Colonic mucosa (tissue), 4 donors: ENCODE measurements around the gene PPP2R5E. TPM values are rescaled to one million over a fixed set of nuclear protein-coding genes. Genes with fewer than 3 reads are reported as not detected.
"Not testable (repeated sequence)": the region's sequence is repeated elsewhere in the genome, so short reads cannot be mapped to it uniquely, and the experiment has no call there.

Experiments used
- DNase-seq: peaks from one replicate; pipeline ENCODE4 v3.0.0-alpha.2; 2020
- H3K27ac ChIP-seq: fragments of 200-600 bp; one replicate; pipeline ENCODE4 v1.8.0; 2021
- H3K27me3 ChIP-seq: fragments of 200-600 bp; one replicate; pipeline ENCODE4 v1.8.0; 2021
- H3K36me3 ChIP-seq: fragments of 200-600 bp; one replicate; pipeline ENCODE4 v1.8.0; 2021
- H3K4me1 ChIP-seq: fragments of 200-600 bp; one replicate; pipeline ENCODE4 v1.8.0; 2021; ENCODE audit warnings: mild to moderate bottlenecking
- H3K4me3 ChIP-seq: fragments of 200-600 bp; one replicate; pipeline ENCODE4 v1.8.0; 2021
- H3K9ac ChIP-seq, 2 donors: one replicate each; pipeline ENCODE4 v1.7.0; 2013; ENCODE audit warnings: control low read depth in 2 of 2, low read depth in 2 of 2, low read length in 2 of 2
- H3K9me3 ChIP-seq: fragments of 200-600 bp; one replicate; pipeline ENCODE4 v1.8.0; 2021
- intact Hi-C: fragments of 100-400 bp; cut with DNase I; formaldehyde crosslinking; loops from one replicate; pipeline ENCODE4 v1.14.1; 2022
- total RNA-seq, 2 donors: library from RNA; stranded (reverse); fragmentation: NEBNext Ultra II Directional in 1 of 2; extraction: Animal tissue kit (Norgen Biotek cat#: 25700) in 1 of 2; gene quantifications; one replicate each; pipeline ENCODE4 v1.2.1, GENCODE V29; 2021
- TF ChIP-seq, protein P1 (sequence below): fragments of 200-600 bp; IDR thresholded peaks from one replicate; pipeline ENCODE4 v1.8.0; 2022; ENCODE audit warnings: antibody characterized with exemption, mild to moderate bottlenecking
- donor health status: healthy.
- donor health status: DM: no; HTN: no; CAD: no.
- donor health status: DM: no; HTN: no; CAD: no.

PPP2R5E gene
- total RNA-seq = 10 to 100 TPM; 58.0 to 62.7 TPM

DNA sequence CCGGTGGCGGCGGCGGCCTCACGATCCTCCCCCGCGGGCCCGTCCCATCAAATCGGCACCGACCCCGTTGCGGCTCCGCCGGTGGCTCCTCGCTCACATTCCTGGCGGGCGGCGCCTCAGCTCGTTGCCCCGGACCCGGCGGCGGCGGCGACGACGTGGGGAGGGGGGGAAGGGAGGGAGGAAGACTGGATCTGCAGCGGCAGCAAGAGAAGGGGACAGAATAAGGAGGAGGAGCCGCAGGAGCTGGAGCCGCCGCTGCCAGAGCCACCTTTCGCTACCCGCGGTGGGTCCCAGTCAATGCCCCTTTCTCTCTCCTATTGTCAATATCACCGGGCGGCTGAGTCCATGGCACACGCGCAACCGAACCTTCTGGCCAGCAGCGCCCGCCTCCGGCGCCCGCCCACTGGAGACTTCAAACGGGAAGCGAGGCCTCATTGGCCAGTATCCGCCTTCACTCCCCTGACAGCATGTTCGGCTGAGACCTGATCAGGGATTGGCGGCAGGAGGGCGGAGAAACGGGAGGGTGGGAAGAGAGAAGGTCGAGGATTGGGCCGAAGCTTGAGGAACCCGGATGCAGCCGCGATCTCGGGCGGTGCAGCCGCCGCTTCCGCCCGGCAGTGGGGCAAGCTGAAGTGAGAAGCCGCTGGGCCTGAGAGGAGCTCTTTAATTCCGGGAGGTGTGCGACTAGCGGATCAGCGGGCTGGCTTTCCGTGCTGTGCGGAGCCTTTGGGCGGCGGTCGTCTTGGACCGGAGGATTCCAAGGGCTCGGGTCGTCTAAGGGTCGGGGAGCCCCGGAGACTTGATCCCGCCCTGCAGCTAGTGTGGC, at the start of gene PPP2R5E:
TSS of gene PPP2R5E (minus strand) at position 378 of the 826 bp plus-strand sequence. CDS start 3,692 bp downstream, outside the sequence.
- TF ChIP-seq, protein P1, sequence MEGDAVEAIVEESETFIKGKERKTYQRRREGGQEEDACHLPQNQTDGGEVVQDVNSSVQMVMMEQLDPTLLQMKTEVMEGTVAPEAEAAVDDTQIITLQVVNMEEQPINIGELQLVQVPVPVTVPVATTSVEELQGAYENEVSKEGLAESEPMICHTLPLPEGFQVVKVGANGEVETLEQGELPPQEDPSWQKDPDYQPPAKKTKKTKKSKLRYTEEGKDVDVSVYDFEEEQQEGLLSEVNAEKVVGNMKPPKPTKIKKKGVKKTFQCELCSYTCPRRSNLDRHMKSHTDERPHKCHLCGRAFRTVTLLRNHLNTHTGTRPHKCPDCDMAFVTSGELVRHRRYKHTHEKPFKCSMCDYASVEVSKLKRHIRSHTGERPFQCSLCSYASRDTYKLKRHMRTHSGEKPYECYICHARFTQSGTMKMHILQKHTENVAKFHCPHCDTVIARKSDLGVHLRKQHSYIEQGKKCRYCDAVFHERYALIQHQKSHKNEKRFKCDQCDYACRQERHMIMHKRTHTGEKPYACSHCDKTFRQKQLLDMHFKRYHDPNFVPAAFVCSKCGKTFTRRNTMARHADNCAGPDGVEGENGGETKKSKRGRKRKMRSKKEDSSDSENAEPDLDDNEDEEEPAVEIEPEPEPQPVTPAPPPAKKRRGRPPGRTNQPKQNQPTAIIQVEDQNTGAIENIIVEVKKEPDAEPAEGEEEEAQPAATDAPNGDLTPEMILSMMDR = no peak
- intact Hi-C loops = loop anchor here (5.0 kb wide), 1 partner anchor 156 kb away; no protein-coding TSS in a partner anchor
- H3K9ac ChIP-seq = peak within 1 kb of the TSS; percentile 91 to 94
- peak within 1 kb of the TSS; percentile 95 for H3K4me3 ChIP-seq
- H3K36me3 ChIP-seq = peaks cover 6% of the 10 kb centered on the region
- peak; percentile 98 for DNase-seq
- H3K9me3 ChIP-seq = no peaks in the 10 kb centered on the region
- no peaks in the 10 kb centered on the region for H3K27me3 ChIP-seq
- peak within 1 kb of the TSS; percentile 95 for H3K27ac ChIP-seq
- H3K4me1 ChIP-seq = no peaks in the 10 kb centered on the region

DNA sequence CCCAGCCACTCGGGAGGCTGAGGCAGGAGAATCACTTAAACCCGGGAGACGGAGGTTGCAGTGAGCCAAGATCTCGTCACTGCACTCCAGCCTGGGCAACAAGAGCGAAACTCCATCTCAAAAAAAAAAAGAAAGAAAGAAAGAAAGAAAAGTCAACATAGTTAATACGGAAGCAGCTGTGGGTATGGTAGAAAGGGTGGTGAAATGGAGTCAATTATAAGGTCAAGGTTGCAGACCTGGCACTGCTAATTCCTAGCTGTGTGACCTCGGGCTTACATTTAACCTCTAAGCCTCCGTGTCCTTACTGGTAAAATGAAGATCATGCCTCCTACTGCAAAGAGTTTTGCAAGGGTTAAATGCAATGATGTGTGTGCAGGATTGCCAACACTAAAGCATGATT, 39.9 kb upstream of the PPP2R5E start:
- intact Hi-C loops, H3K9me3 ChIP-seq, H3K27me3 ChIP-seq, H3K4me3 ChIP-seq, H3K36me3 ChIP-seq, H3K27ac ChIP-seq, H3K9ac ChIP-seq, H3K4me1 ChIP-seq, DNase-seq: not testable (repeated sequence)

DNA sequence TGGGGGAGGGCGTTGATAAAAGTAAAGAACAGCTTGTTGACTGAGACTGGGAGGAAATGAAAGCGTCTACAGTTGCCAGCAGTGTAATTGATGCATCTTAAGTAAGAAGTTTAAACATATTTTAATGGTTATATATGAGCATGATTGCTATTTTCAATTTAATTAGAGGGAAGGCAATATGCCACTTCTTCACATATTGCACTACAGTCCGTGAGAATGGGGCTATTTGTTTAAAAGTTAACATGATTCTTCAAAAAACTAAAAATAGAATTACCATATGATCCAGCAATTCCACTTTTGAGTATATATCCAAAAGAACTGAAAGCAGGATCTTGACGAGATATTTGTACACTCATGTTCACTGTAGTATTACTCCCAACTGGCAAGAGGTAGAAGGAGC, 38.3 kb upstream of the PPP2R5E start:
- H3K4me3 ChIP-seq = no peak overlapping the region
- H3K27me3 ChIP-seq = no peaks in the 10 kb centered on the region
- H3K4me1 ChIP-seq = no peaks in the 10 kb centered on the region
- intact Hi-C loops = no loop called here
- H3K9ac ChIP-seq = no peak overlapping the region
- no peak overlapping the region for H3K27ac ChIP-seq
- DNase-seq = no peak
- H3K36me3 ChIP-seq = no peaks in the 10 kb centered on the region
- TF ChIP-seq, protein P1 = no peak
- H3K9me3 ChIP-seq = no peaks in the 10 kb centered on the region

DNA sequence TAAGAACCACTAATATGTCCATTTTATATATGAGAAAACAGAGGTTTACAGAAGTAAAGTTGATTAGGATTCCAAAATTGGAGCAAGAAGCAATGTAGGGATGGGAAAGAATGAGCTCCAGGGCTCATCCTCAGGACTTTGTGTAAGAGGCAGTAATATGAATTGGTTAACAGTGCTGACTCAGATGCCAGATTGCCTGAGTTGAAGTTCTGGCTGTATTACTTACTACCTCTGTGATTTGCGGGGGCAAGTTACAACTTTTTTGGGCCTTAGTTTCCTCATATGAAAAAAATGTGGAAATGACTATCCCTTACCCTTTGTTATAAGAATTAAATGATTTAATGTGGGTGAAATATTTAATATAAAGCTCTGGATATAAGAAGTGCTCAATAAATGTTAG, 35.1 kb upstream of the PPP2R5E start:
- DNase-seq = no peak
- Histone ChIP-seq H3K27me3 (no peaks in the 10 kb centered on the region), H3K27ac (no peak overlapping the region), H3K9me3 (no peaks in the 10 kb centered on the region), H3K9ac (no peak overlapping the region), H3K4me1 (no peaks in the 10 kb centered on the region), H3K4me3 (no peak overlapping the region), H3K36me3 (no peaks in the 10 kb centered on the region)
- intact Hi-C loops = no loop called here
- TF ChIP-seq, protein P1 = no peak

DNA sequence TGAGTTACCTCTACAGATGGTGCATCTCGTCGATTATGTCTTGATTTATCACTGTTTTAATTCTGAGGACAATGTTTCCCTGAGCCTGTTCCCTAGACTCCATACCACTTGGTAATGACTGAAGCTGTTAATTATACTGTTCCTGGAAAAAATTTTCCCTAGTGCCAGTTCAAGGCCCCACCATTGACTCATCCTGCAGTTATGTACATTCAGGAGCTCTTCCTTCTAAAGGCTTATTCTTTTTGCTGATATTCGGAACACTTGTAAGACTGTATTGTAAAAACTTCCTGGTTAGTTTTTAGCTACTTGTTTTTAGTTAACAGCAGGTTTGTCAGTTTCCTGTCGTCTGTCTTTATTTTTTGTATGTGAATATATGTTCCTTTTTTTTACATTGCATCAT, 30.4 kb upstream of the PPP2R5E start:
- no peak overlapping the region for H3K4me3 ChIP-seq
- H3K36me3 ChIP-seq = no peaks in the 10 kb centered on the region
- no peak for DNase-seq
- intact Hi-C loops = no loop called here
- H3K9ac ChIP-seq = no peak overlapping the region
- no peak overlapping the region for H3K27ac ChIP-seq
- no peaks in the 10 kb centered on the region for H3K4me1 ChIP-seq
- H3K27me3 ChIP-seq = no peaks in the 10 kb centered on the region
- TF ChIP-seq, protein P1 = no peak
- H3K9me3 ChIP-seq = no peaks in the 10 kb centered on the region

DNA sequence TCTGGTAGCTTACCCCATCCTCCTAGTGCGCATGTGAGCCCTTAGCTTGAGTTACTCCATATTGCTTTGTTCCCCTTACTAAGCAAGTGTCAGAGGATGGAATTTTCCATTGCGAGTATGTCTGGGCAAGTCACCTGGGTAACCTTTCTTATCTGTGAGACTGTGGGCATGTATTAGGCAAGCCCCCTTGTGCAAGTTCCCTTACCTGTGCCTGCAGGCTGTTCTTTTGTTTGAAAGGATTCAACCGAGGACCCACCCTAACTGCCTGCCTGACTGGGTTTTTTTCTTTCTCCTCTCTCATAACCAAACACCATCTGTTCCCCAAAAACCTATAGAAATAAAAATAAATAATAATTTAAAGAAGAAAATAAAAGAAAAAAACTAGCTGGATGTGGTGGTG, 22.3 kb upstream of the PPP2R5E start:
- DNase-seq = no peak
- Histone ChIP-seq H3K9me3 (no peaks in the 10 kb centered on the region), H3K27ac (no peak overlapping the region), H3K4me3 (no peak overlapping the region), H3K4me1 (no peaks in the 10 kb centered on the region), H3K9ac (no peak overlapping the region), H3K36me3 (no peaks in the 10 kb centered on the region), H3K27me3 (no peaks in the 10 kb centered on the region)
- TF ChIP-seq, protein P1 = no peak
- intact Hi-C loops = no loop called here
